T-cell (primary cell): ENCODE results near the gene LEMD1. TPM values are rescaled to one million over a fixed set of nuclear protein-coding genes. Genes with fewer than 3 reads are reported as not detected.
A peak's percentile ranks its signal among the peaks of the same experiment; 100 is the strongest.

ENCODE experiments used
- ATAC-seq, 4 experiments: fragments of 200-7000 bp in 3 of 4; fragments of 150-1000 bp in 1 of 4; cut with Tn5 transposase; replicated peaks in 1 of 4; 1 replicate in 3 of 4; 2 replicates in 1 of 4; pipeline ENCODE4 v1.10.0; 2021; ENCODE audit warnings: moderate library complexity in 3 of 4, mild to moderate bottlenecking in 2 of 4, moderate number of reproducible peaks in 1 of 4
- CTCF ChIA-PET, 2 donors: fragments of 300-600 bp; sonication (Branson Sonifier 250); formaldehyde crosslinking; loops; one replicate each; lab custom pipeline; 2022; ENCODE audit warnings: antibody characterized with exemption in 2 of 2; lab: Charles Lee
- POLR2A ChIA-PET, 2 donors: fragments of 300-600 bp; sonication (Branson Sonifier 250); formaldehyde crosslinking; loops; one replicate each; lab custom pipeline; 2022; ENCODE audit warnings: antibody characterized with exemption in 2 of 2; lab: Charles Lee
- DNase-seq, 35 experiments: peaks; one replicate each; pipeline versions ENCODE4 v3.0.0 to v3.0.0-alpha.2; 2013 to 2023
- H3K27ac ChIP-seq: one replicate; pipeline ENCODE4 v1.5.1; 2013; ENCODE audit warnings: low read length
- H3K27me3 ChIP-seq, 2 experiments: replicated peaks in 1 of 2; 1 replicate in 1 of 2; 2 replicates in 1 of 2; pipeline versions ENCODE4 v1.6.1 to v1.7.0; 2013; ENCODE audit warnings: low read length in 1 of 2, mixed read lengths in 1 of 2; ENCODE audit not compliant: control insufficient read depth in 2 of 2, insufficient read depth in 2 of 2; ENCODE audit errors: extremely low read depth in 1 of 2
- H3K36me3 ChIP-seq, 2 donors: 1 replicate in 1 of 2; 2 replicates in 1 of 2; pipeline versions ENCODE4 v1.6.1 to v1.7.0; 2013; ENCODE audit warnings: low read length in 1 of 2; ENCODE audit not compliant: control insufficient read depth in 2 of 2, insufficient read depth in 1 of 2; ENCODE audit errors: extremely low read depth in 1 of 2
- H3K4me1 ChIP-seq, 2 experiments: 1 replicate in 1 of 2; 2 replicates in 1 of 2; pipeline versions ENCODE4 v1.6.1 to v1.7.0; 2013; ENCODE audit warnings: low read length in 2 of 2, mixed read lengths in 1 of 2; ENCODE audit not compliant: insufficient read depth in 2 of 2, control insufficient read depth in 1 of 2; ENCODE audit errors: extremely low read depth in 1 of 2
- H3K4me3 ChIP-seq, 2 donors: 1 replicate in 1 of 2; 2 replicates in 1 of 2; pipeline versions ENCODE4 v1.5.1 to v1.7.0; 2013; ENCODE audit warnings: mild to moderate bottlenecking in 2 of 2, low read length in 1 of 2, moderate library complexity in 1 of 2; ENCODE audit not compliant: control insufficient read depth in 1 of 2; ENCODE audit errors: extremely low read depth in 1 of 2
- H3K9me3 ChIP-seq: 2 replicates; pipeline ENCODE4 v1.7.0; 2013
- H3K27ac Mint-ChIP-seq, 2 donors: one replicate each; pipeline ENCODE4 v1.8.0; 2020 to 2021; ENCODE audit warnings: mild to moderate bottlenecking in 2 of 2, mixed read lengths in 2 of 2
- H3K27me3 Mint-ChIP-seq, 2 donors: one replicate each; pipeline ENCODE4 v1.8.0; 2021 to 2022; ENCODE audit warnings: mixed read lengths in 2 of 2
- H3K36me3 Mint-ChIP-seq: one replicate; pipeline ENCODE4 v1.8.0; 2021; ENCODE audit warnings: mixed read lengths
- H3K4me1 Mint-ChIP-seq, 3 donors: one replicate each; pipeline ENCODE4 v1.8.0; 2020 to 2022; ENCODE audit warnings: mixed read lengths in 3 of 3, mild to moderate bottlenecking in 1 of 3
- H3K4me3 Mint-ChIP-seq, 3 donors: one replicate each; pipeline ENCODE4 v1.8.0; 2020 to 2022; ENCODE audit warnings: mild to moderate bottlenecking in 3 of 3, mixed read lengths in 3 of 3, moderate library complexity in 3 of 3
- H3K9me3 Mint-ChIP-seq, 3 donors: one replicate each; pipeline ENCODE4 v1.8.0; 2020 to 2022; ENCODE audit warnings: mixed read lengths in 3 of 3
- WGBS: methylation state at CpG from one replicate; pipeline ENCODE4 v1.1.5; 2013; ENCODE audit warnings: missing lambda C conversion rate; ENCODE audit not compliant: insufficient coverage; 5-methylcytosine and 5-hydroxymethylcytosine counted together
- total RNA-seq, 35 experiments: library from RNA in 6 of 35; stranded (reverse) in 6 of 35; fragments of 120-200 nt in 1 of 35; gene quantifications; one replicate each; pipeline versions ENCODE4 v1.2.1 to v1.2.4 and lab custom pipeline; 2013 to 2026

LEMD1 gene
- total RNA-seq, 5 donors from 2014 or later (not counting 1 experiment from before 2014, with no cell fraction given), result 0.69 to 0.98 TPM; not detected in 3

DNA sequence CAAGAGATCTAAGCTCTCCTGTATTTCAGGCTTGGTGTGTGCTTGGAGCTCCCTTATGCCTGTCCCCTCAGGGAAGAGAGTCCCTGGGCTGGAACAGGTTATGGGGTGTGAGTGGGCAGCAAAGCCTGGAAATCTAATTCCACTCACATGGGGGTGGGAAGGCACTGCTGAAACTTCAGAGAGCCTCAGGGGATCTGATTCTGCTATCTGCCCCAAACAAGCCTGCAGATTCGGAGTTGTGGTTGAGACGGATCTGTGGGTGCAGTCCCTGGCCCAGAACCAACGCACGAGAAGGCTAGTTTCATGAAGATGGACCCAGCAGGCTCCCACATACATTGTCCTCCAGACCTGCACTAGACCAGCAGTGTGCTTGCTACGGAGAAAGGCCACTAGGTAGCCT lies 31.1 kb upstream of the LEMD1 start:
- H3K9me3 Mint-ChIP-seq, result no peaks in the 10 kb centered on the region
- ChIA-PET CTCF (interaction anchor here (0.6 to 0.7 kb wide), 2 partner anchors 10 to 13 kb away, joined by 3 to 5 read pairs; no protein-coding TSS in a partner anchor), POLR2A (interaction anchor here in 1 of 2 donors (0.6 kb wide), 1 partner anchor 32 kb away, joined by 4 read pairs; no protein-coding TSS in a partner anchor)
- Histone ChIP-seq H3K27me3 (peaks cover 13 to 82% of the 10 kb centered on the region in 2 experiments), H3K4me3 (no peak overlapping the region), H3K27ac (no peak overlapping the region), H3K36me3 (no peaks in the 10 kb centered on the region), H3K9me3 (no peaks in the 10 kb centered on the region), H3K4me1 (peaks cover 2 to 34% of the 10 kb centered on the region in 2 experiments)
- no peak overlapping the region for H3K4me3 Mint-ChIP-seq
- H3K36me3 Mint-ChIP-seq, result no peaks in the 10 kb centered on the region
- peaks cover 17 to 23% (median 17%) of the 10 kb centered on the region in 3 donors for H3K4me1 Mint-ChIP-seq
- DNase-seq (no peak), ATAC-seq (no peak)
- WGBS, result 76% methylated on average over 4 of the region's 5 CpGs
- H3K27ac Mint-ChIP-seq, result no peak overlapping the region
- peaks cover 52 to 66% of the 10 kb centered on the region in 2 donors for H3K27me3 Mint-ChIP-seq

DNA sequence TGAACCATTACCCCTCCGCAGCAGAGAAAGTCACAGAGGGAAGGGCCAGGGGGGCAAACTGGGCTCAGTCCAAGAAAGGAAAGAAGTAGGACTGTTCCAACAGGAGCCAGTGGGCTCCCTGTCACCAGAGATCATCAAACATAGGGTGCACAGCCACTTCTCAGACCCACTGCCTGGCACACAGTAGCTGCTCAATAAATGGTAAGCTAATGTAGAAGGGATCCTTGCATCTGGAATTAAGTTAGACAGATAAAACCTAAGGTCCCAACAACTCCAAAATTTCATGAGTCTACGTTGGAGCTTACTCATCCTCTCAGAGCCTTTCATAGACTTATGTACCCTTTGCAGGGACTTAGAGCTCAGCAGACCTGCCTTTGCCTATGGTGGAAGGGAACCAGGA lies 30.5 kb upstream of the LEMD1 start:
- CTCF ChIA-PET, result interaction anchor here in 1 of 2 donors (0.7 kb wide), 1 partner anchor 10 kb away, joined by 3 read pairs; no protein-coding TSS in a partner anchor

DNA sequence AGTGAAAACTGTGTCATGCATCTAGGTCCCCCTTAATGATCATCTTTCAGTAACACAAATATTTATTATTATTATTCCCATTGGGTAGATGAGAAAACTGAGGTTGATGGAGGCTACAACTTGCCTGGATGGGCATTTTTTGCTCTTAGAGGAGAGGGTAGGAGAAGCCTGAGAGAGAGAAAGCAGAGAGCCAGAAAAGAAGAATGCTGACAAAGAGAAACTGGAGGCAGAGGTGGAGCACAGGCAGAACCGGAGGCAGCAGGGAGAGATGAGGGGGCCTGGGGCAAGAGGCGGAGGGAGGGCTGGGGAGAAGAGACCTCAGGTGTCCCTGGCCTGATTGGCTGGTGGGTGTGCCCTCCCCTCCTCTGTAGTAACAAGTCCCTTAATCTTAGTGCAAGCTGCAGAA lies 29.9 kb upstream of the LEMD1 start:
- Histone ChIP-seq H3K36me3 (no peaks in the 10 kb centered on the region), H3K9me3 (no peaks in the 10 kb centered on the region), H3K4me3 (no peak overlapping the region), H3K4me1 (peaks cover 2 to 26% of the 10 kb centered on the region in 2 experiments), H3K27ac (no peak overlapping the region), H3K27me3 (peaks cover 12 to 72% of the 10 kb centered on the region in 2 experiments)
- H3K4me3 Mint-ChIP-seq, result no peak overlapping the region
- H3K9me3 Mint-ChIP-seq, result no peaks in the 10 kb centered on the region
- peaks cover 47 to 59% of the 10 kb centered on the region in 2 donors for H3K27me3 Mint-ChIP-seq
- ATAC-seq (no peak), DNase-seq (no peak)
- H3K27ac Mint-ChIP-seq, result no peak overlapping the region
- H3K4me1 Mint-ChIP-seq, result peaks cover 11 to 18% (median 17%) of the 10 kb centered on the region in 3 donors
- POLR2A ChIA-PET, result no interaction called here
- CTCF ChIA-PET, result no interaction called here
- H3K36me3 Mint-ChIP-seq, result no peaks in the 10 kb centered on the region
- 40% methylated on average over 1 of the region's 2 CpGs for WGBS

More for the DNA sequence above, 30.5 kb upstream of the LEMD1 start:
- no peak overlapping the region for H3K27ac Mint-ChIP-seq
- Histone ChIP-seq H3K9me3 (no peaks in the 10 kb centered on the region), H3K27ac (no peak overlapping the region), H3K27me3 (peaks cover 12 to 76% of the 10 kb centered on the region in 2 experiments), H3K36me3 (no peaks in the 10 kb centered on the region), H3K4me1 (peaks cover 2 to 30% of the 10 kb centered on the region in 2 experiments), H3K4me3 (no peak overlapping the region)
- 100% methylated on average over 1 of the region's 2 CpGs for WGBS
- no peaks in the 10 kb centered on the region for H3K9me3 Mint-ChIP-seq
- no peak for DNase-seq
- H3K4me1 Mint-ChIP-seq, result peaks cover 11 to 18% (median 17%) of the 10 kb centered on the region in 3 donors
- H3K36me3 Mint-ChIP-seq, result no peaks in the 10 kb centered on the region
- ATAC-seq, result no peak
- POLR2A ChIA-PET, result no interaction called here
- H3K27me3 Mint-ChIP-seq, result peaks cover 47 to 60% of the 10 kb centered on the region in 2 donors
- no peak overlapping the region for H3K4me3 Mint-ChIP-seq

DNA sequence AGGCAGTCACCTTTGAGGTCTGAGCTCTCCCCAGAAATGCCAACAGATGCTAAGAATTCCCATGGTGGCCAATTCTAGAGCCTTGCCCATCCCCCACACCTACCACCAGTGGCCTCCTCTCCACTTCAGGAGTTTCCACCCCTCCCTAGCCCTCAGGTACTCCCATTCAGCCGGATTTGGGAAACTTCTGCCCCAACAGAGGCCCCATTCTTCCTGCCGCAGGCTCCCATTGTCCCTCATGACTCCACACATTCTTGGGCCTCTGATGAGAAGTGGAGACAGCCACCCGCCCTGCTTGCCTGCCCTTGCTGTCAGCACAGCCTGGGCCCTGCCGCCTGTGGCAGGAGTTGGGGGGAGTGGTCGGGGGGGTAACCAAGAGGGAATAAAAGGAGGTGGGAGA lies 29.3 kb upstream of the LEMD1 start:
- no peaks in the 10 kb centered on the region for H3K9me3 Mint-ChIP-seq
- Histone ChIP-seq H3K4me1 (peaks cover 2 to 21% of the 10 kb centered on the region in 2 experiments), H3K4me3 (no peak overlapping the region), H3K27me3 (peaks cover 12 to 67% of the 10 kb centered on the region in 2 experiments), H3K27ac (no peak overlapping the region), H3K9me3 (no peaks in the 10 kb centered on the region), H3K36me3 (no peaks in the 10 kb centered on the region)
- ChIA-PET CTCF (no interaction called here), POLR2A (no interaction called here)
- H3K27me3 Mint-ChIP-seq, result peaks cover 43 to 56% of the 10 kb centered on the region in 2 donors
- H3K36me3 Mint-ChIP-seq, result no peaks in the 10 kb centered on the region
- peaks cover 8 to 14% (median 13%) of the 10 kb centered on the region in 3 donors for H3K4me1 Mint-ChIP-seq
- DNase-seq (no peak), ATAC-seq (no peak)
- 34% methylated on average over 2 of the region's 5 CpGs for WGBS
- H3K27ac Mint-ChIP-seq, result no peak overlapping the region
- no peak overlapping the region for H3K4me3 Mint-ChIP-seq

DNA sequence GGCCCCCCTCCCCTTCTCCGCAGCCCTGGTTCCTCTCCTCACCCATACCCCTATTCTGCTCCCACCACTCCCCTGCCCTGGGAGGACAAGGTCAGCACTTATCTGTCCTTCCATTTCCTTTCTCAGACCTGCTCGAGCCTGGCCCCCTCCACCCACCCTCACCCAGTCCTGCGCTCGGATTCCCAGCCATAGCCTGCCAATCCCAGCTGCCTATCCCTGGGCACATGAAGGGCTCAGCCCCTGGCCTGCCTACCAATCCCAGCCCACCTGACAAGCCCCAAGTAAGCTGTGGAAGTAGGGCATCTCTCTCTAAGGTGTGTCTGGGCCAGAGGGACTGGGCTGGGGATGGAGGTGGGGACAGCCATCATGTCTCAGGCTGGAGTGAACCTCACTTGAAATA lies 28.6 kb upstream of the LEMD1 start:
- no peak for DNase-seq
- H3K4me1 ChIP-seq, result peaks cover 0 to 13% of the 10 kb centered on the region in 2 experiments
- H3K27ac ChIP-seq, result no peak overlapping the region
- no peak overlapping the region for H3K4me3 ChIP-seq
- no peaks in the 10 kb centered on the region for H3K36me3 ChIP-seq
- CTCF ChIA-PET, result interaction anchor here (0.6 to 0.7 kb wide), 2 partner anchors 15 to 258 kb away, joined by 3 read pairs; no protein-coding TSS in a partner anchor
- H3K9me3 Mint-ChIP-seq, result no peaks in the 10 kb centered on the region
- ATAC-seq, result no peak
- 64% methylated on average over 2 of the region's 4 CpGs for WGBS
- H3K4me3 Mint-ChIP-seq, result no peak overlapping the region
- peaks cover 12 to 59% of the 10 kb centered on the region in 2 experiments for H3K27me3 ChIP-seq
- POLR2A ChIA-PET, result no interaction called here
- peaks cover 38 to 51% of the 10 kb centered on the region in 2 donors for H3K27me3 Mint-ChIP-seq
- peaks cover 3 to 9% (median 6%) of the 10 kb centered on the region in 3 donors for H3K4me1 Mint-ChIP-seq
- H3K36me3 Mint-ChIP-seq, result no peaks in the 10 kb centered on the region
- no peak overlapping the region for H3K27ac Mint-ChIP-seq
- H3K9me3 ChIP-seq, result no peaks in the 10 kb centered on the region

DNA sequence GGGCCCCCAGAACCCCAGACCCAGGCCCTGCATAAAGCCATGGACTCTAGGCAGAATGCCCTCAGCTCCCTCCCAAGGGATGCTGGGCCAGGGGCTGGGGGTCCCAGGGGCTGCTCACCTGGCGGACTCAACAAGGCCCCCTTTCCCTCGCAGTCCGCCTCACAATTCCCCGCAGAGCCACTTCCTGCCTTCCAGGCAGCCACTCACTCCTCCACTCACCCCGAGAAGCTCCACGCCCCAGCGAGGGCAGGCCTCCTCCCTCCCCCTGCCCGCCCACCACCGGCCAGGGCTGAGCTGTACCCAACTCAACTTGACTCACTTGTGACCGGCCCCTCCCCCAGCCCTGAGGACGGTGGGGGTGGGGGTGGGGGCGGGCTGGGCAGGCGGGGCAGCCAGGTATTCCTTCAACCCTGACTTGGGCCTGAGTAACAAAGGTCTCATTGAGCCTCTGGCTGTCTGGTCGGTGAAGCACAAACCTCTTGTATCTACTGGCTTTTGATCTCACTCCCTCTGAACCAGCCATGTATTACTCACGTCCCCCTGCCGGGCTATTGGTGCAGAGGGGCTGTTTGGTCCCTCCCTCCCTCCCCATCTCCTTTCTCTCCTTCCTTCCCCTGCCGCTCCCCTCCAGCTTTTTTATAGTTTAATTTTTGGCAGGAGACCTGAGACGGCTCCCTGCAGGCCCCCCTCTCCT lies 28.0 kb upstream of the LEMD1 start:
- ChIA-PET CTCF (interaction anchor here (0.6 to 0.7 kb wide), 2 partner anchors 15 to 258 kb away, joined by 3 read pairs; no protein-coding TSS in a partner anchor), POLR2A (no interaction called here)
- DNase-seq (no peak), ATAC-seq (peak in 2 of 4 experiments; percentile 27 to 49)
- Mint-ChIP-seq H3K4me3 (no peak overlapping the region), H3K4me1 (peaks cover 3 to 6% (median 6%) of the 10 kb centered on the region in 3 donors), H3K9me3 (no peaks in the 10 kb centered on the region), H3K27me3 (peaks cover 38 to 47% of the 10 kb centered on the region in 2 donors), H3K36me3 (no peaks in the 10 kb centered on the region), H3K27ac (no peak overlapping the region)
- no peak overlapping the region for H3K4me3 ChIP-seq
- H3K36me3 ChIP-seq, result no peaks in the 10 kb centered on the region
- WGBS, result 51% methylated on average over 11 of the region's 18 CpGs
- no peaks in the 10 kb centered on the region for H3K9me3 ChIP-seq
- no peak overlapping the region for H3K27ac ChIP-seq
- H3K4me1 ChIP-seq, result peaks cover 0 to 8% of the 10 kb centered on the region in 2 experiments
- peaks cover 11 to 54% of the 10 kb centered on the region in 2 experiments for H3K27me3 ChIP-seq
